SJCRH30 (cell line): Measurements from ENCODE around the gene CYP4Z1. TPM values are rescaled to one million over a fixed set of nuclear protein-coding genes. Genes with fewer than 3 reads are reported as not detected.
A peak's percentile ranks its signal among the peaks of the same experiment; 100 is the strongest.
"Not testable (repeated sequence)": the region's sequence is repeated elsewhere in the genome, so short reads cannot be mapped to it uniquely, and the experiment has no call there.

Source experiments
- DNase-seq, 2 experiments: peaks; one replicate each; pipeline ENCODE4 v3.0.0-alpha.2; 2015 to 2020
- H3K27ac ChIP-seq: fragments of 250-450 bp; sonication (Bioruptor Pico); 2 replicates; pipeline ENCODE4 v1.5.1; 2020; ENCODE audit warnings: mild to moderate bottlenecking, moderate library complexity
- H3K27me3 ChIP-seq: fragments of 250-450 bp; sonication (Bioruptor Pico); 2 replicates; pipeline ENCODE4 v1.5.1; 2020; ENCODE audit warnings: mild to moderate bottlenecking, moderate library complexity
- H3K36me3 ChIP-seq: fragments of 250-450 bp; sonication (Bioruptor Pico); 2 replicates; pipeline ENCODE4 v1.5.1; 2020; ENCODE audit warnings: mild to moderate bottlenecking, moderate library complexity
- H3K4me1 ChIP-seq: fragments of 250-450 bp; sonication (Bioruptor Pico); 2 replicates; pipeline ENCODE4 v1.5.1; 2020; ENCODE audit warnings: mild to moderate bottlenecking, moderate library complexity
- H3K4me3 ChIP-seq: fragments of 250-450 bp; sonication (Bioruptor Pico); 2 replicates; pipeline ENCODE4 v1.5.1; 2020; ENCODE audit warnings: mild to moderate bottlenecking, moderate library complexity
- H3K9me3 ChIP-seq: fragments of 250-450 bp; sonication (Bioruptor Pico); replicated peaks from 2 replicates; pipeline ENCODE4 v1.5.1; 2020; ENCODE audit warnings: mild to moderate bottlenecking, moderate library complexity
- total RNA-seq: library from RNA; depleted of rRNA; stranded (reverse); fragments of >200 nt; shearing (Covaris generic); gene quantifications from 2 replicates; pipeline ENCODE4 v1.2.3, GENCODE V29; 2014; rRNA removed

CYP4Z1 gene
- total RNA-seq, 1 experiment from 2014 or later = not detected

- not testable (repeated sequence) for H3K36me3 ChIP-seq, H3K4me1 ChIP-seq, H3K27ac ChIP-seq, H3K9me3 ChIP-seq, H3K27me3 ChIP-seq, H3K4me3 ChIP-seq, DNase-seq
These were observed 79.5 kb downstream of the CYP4Z1 start for GRCh38 chr1:47146495-47146894.

GRCh38 chr1:47147047-47147785, 80.2 kb downstream of the CYP4Z1 start:
- no peaks in the 10 kb centered on the region for H3K9me3 ChIP-seq
- H3K27ac ChIP-seq = no peak overlapping the region
- H3K4me1 ChIP-seq = no peaks in the 10 kb centered on the region
- no peak overlapping the region for H3K4me3 ChIP-seq
- H3K36me3 ChIP-seq = no peaks in the 10 kb centered on the region
- H3K27me3 ChIP-seq = no peaks in the 10 kb centered on the region
- no peak for DNase-seq

- H3K4me1 ChIP-seq, H3K27me3 ChIP-seq, H3K36me3 ChIP-seq, H3K4me3 ChIP-seq, H3K27ac ChIP-seq, H3K9me3 ChIP-seq: not testable (repeated sequence)
- DNase-seq = peak; percentile 27 to 35
These were observed 82.1 kb downstream of the CYP4Z1 start for GRCh38 chr1:47149162-47149561.

- not testable (repeated sequence) for DNase-seq, H3K9me3 ChIP-seq, H3K4me1 ChIP-seq, H3K4me3 ChIP-seq, H3K27me3 ChIP-seq, H3K36me3 ChIP-seq, H3K27ac ChIP-seq
These were observed 89.4 kb downstream of the CYP4Z1 start for GRCh38 chr1:47156457-47156856.

- H3K4me3 ChIP-seq, DNase-seq, H3K27ac ChIP-seq, H3K27me3 ChIP-seq, H3K4me1 ChIP-seq, H3K9me3 ChIP-seq, H3K36me3 ChIP-seq: not testable (repeated sequence)
These were observed 90.9 kb downstream of the CYP4Z1 start for GRCh38 chr1:47157957-47158356.

GRCh38 chr1:47160716-47161115, 93.7 kb downstream of the CYP4Z1 start:
- H3K9me3 ChIP-seq = no peaks in the 10 kb centered on the region
- no peak overlapping the region for H3K4me3 ChIP-seq
- H3K27ac ChIP-seq = no peak overlapping the region
- no peak for DNase-seq
- H3K4me1 ChIP-seq = no peaks in the 10 kb centered on the region
- no peaks in the 10 kb centered on the region; the same call in 1 of the 2 replicates for H3K36me3 ChIP-seq
- no peaks in the 10 kb centered on the region for H3K27me3 ChIP-seq

GRCh38 chr1:47161298-47162040, 94.4 kb downstream of the CYP4Z1 start:
- DNase-seq = no peak
- Histone ChIP-seq H3K4me3 (no peak overlapping the region), H3K27ac (no peak overlapping the region), H3K36me3 (no peaks in the 10 kb centered on the region; the same call in 1 of the 2 replicates), H3K4me1 (no peaks in the 10 kb centered on the region), H3K9me3 (no peaks in the 10 kb centered on the region), H3K27me3 (no peaks in the 10 kb centered on the region)

- Histone ChIP-seq H3K27ac (no peak overlapping the region), H3K4me3 (no peak overlapping the region), H3K36me3 (no peaks in the 10 kb centered on the region), H3K27me3 (no peaks in the 10 kb centered on the region), H3K4me1 (no peaks in the 10 kb centered on the region), H3K9me3 (no peaks in the 10 kb centered on the region)
- no peak for DNase-seq
These were observed 97.5 kb downstream of the CYP4Z1 start for GRCh38 chr1:47164552-47164951.

Other genes with a start within 250 kb of the CYP4Z1 start
- not detected in 2 replicates for gene CYP4A11, start 125.8 kb upstream of the CYP4Z1 start, total RNA-seq
- gene CYP4X1, start 43.6 kb upstream of the CYP4Z1 start, total RNA-seq = not detected in 2 replicates
- not detected in 2 replicates for gene CYP4A22, start 70.2 kb downstream of the CYP4Z1 start, total RNA-seq
- gene PDZK1IP1, start 122.8 kb downstream of the CYP4Z1 start, total RNA-seq = not detected in 2 replicates
- gene TAL1, start 165.0 kb downstream of the CYP4Z1 start, total RNA-seq = 2.9 and 4.2 TPM in 2 replicates
- gene STIL, start 246.9 kb downstream of the CYP4Z1 start, total RNA-seq = 48.5 and 53.4 TPM in 2 replicates